HFFc6 (cell line): ENCODE measurements around the gene FRMD4A. TPM values are rescaled to one million over a fixed set of nuclear protein-coding genes. Genes with fewer than 3 reads are reported as not detected.

Experiments used
- DNase-seq: peaks from one replicate; pipeline ENCODE4 v3.0.0-alpha.2; 2018
- H3K27ac Mint-ChIP-seq: 2 replicates; pipeline ENCODE4 v1.8.0; 2020; ENCODE audit warnings: mild to moderate bottlenecking, mixed read lengths
- H3K27me3 Mint-ChIP-seq: 2 replicates; pipeline ENCODE4 v1.8.0; 2021; ENCODE audit warnings: mild to moderate bottlenecking, moderate library complexity, mixed read lengths; ENCODE audit not compliant: insufficient read depth
- H3K36me3 Mint-ChIP-seq: 2 replicates; pipeline ENCODE4 v1.8.0; 2021; ENCODE audit warnings: low read depth, mixed read lengths
- H3K4me1 Mint-ChIP-seq: 2 replicates; pipeline ENCODE4 v1.8.0; 2020; ENCODE audit warnings: low read depth, mixed read lengths
- H3K4me3 Mint-ChIP-seq: 2 replicates; pipeline ENCODE4 v1.8.0; 2020; ENCODE audit warnings: mild to moderate bottlenecking, moderate library complexity, mixed read lengths
- H3K9me3 Mint-ChIP-seq: 2 replicates; pipeline ENCODE4 v1.8.0; 2020; ENCODE audit warnings: mild to moderate bottlenecking, mixed read lengths
- CTCF ChIP-seq: fragments of 200-600 bp; sonication (generic); IDR thresholded peaks from 2 replicates; pipeline ENCODE4 v1.5.0; 2021; ENCODE audit warnings: antibody characterized with exemption, mild to moderate bottlenecking
- total RNA-seq, 6 experiments: library from RNA; stranded (reverse); fragmentation: NEBNext Ultra II Directional; extraction: Animal tissue kit (Norgen Biotek cat#: 25700); gene quantifications; 2 replicates in 1 of 6; 3 replicates in 5 of 6; pipeline ENCODE4 v1.2.3, GENCODE V29; 2021

Gene FRMD4A
- total RNA-seq, 6 experiments from 2014 or later, result 76.7 to 117 (median 92.3) TPM

- Mint-ChIP-seq H3K4me3 (no peak overlapping the region), H3K4me1 (peaks cover 13% of the 10 kb centered on the region), H3K9me3 (peaks cover 5% of the 10 kb centered on the region; the same call in 1 of the 2 replicates), H3K36me3 (peaks cover 49% of the 10 kb centered on the region), H3K27ac (no peak overlapping the region), H3K27me3 (peaks cover 13% of the 10 kb centered on the region)
- TF ChIP-seq CTCF, result no peak
- no peak for DNase-seq
Measured at GRCh38 chr10:13636776-13637175, 693.9 kb downstream of the FRMD4A start.

DNA sequence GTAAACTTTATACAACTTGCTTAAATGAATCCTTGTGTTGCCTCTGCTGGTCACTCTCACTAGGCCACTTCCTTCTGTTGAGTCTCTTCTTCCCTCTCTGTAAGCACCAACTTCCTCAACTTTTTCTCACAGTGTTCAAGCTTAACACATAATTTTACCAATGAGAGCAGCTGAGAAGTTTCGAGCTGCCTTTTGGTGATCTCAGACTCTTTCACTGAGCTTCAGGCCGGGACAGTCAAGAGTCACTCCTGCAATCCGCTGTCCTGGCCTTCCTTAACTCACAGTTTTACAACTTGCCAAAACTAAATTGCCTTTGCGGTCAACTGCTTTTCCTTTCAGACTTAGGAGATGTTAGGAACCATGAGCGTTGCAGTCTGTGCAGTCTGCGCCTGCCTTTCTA lies 696.5 kb downstream of the FRMD4A start:
- no peak for DNase-seq
- peaks cover 13% of the 10 kb centered on the region for H3K4me1 Mint-ChIP-seq
- TF ChIP-seq CTCF, result no peak
- peaks cover 31% of the 10 kb centered on the region for H3K36me3 Mint-ChIP-seq
- no peak overlapping the region for H3K27ac Mint-ChIP-seq
- H3K9me3 Mint-ChIP-seq, result no peaks in the 10 kb centered on the region
- no peak overlapping the region for H3K4me3 Mint-ChIP-seq
- H3K27me3 Mint-ChIP-seq, result peaks cover 3% of the 10 kb centered on the region

GRCh38 chr10:13633689-13634088 lies 697.0 kb downstream of the FRMD4A start:
- peaks cover 3% of the 10 kb centered on the region for H3K27me3 Mint-ChIP-seq
- no peak overlapping the region for H3K27ac Mint-ChIP-seq
- no peak for TF ChIP-seq CTCF
- H3K4me3 Mint-ChIP-seq, result no peak overlapping the region
- peaks cover 27% of the 10 kb centered on the region for H3K36me3 Mint-ChIP-seq
- H3K4me1 Mint-ChIP-seq, result peaks cover 13% of the 10 kb centered on the region
- no peak for DNase-seq
- no peaks in the 10 kb centered on the region for H3K9me3 Mint-ChIP-seq

- TF ChIP-seq CTCF, result no peak
- Mint-ChIP-seq H3K36me3 (peaks cover 21% of the 10 kb centered on the region), H3K4me3 (no peak overlapping the region), H3K27ac (no peak overlapping the region), H3K27me3 (peaks cover 3% of the 10 kb centered on the region), H3K4me1 (peaks cover 10% of the 10 kb centered on the region), H3K9me3 (no peaks in the 10 kb centered on the region)
- no peak for DNase-seq
Measured at GRCh38 chr10:13632884-13633440, 697.8 kb downstream of the FRMD4A start.

DNA sequence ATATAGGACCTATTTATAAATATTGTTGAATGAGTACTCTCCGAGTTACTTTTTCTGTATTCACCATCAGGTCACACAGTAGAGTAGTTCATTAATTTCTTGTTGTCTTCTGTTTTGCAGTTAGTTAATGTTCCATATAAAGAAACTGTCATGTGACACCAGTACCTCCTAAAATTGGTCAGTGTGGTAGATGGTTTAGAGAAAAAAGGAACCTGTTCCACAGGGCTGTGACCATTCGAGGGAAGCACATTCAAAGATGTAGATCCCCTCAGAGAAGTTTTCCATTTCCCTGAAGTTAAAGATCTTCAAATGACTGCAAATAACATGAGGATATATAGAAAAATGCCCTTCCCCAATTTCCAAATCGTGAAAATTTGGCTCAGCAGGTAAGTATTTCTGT lies 698.3 kb downstream of the FRMD4A start:
- TF ChIP-seq CTCF, result no peak
- no peak overlapping the region for H3K4me3 Mint-ChIP-seq
- no peaks in the 10 kb centered on the region for H3K9me3 Mint-ChIP-seq
- peaks cover 5% of the 10 kb centered on the region for H3K4me1 Mint-ChIP-seq
- H3K27ac Mint-ChIP-seq, result no peak overlapping the region
- no peak for DNase-seq
- H3K36me3 Mint-ChIP-seq, result peaks cover 19% of the 10 kb centered on the region
- peaks cover 3% of the 10 kb centered on the region for H3K27me3 Mint-ChIP-seq

- Mint-ChIP-seq H3K4me1 (no peaks in the 10 kb centered on the region; the same call in 1 of the 2 replicates), H3K36me3 (peaks cover 19% of the 10 kb centered on the region), H3K27ac (no peak overlapping the region), H3K27me3 (peaks cover 3% of the 10 kb centered on the region), H3K4me3 (no peak overlapping the region), H3K9me3 (no peaks in the 10 kb centered on the region)
- no peak for DNase-seq
- TF ChIP-seq CTCF, result no peak
Measured at GRCh38 chr10:13631594-13631993, 699.1 kb downstream of the FRMD4A start.
